ENCODE results near the gene PEG3.

The PEG3 gene

GRCh38 chr19:56808717-56809392 is 31.7 kb downstream of the PEG3 start:
- no peak for DNase-seq (ENCODE audit: low spot score)

- DNase-seq (ENCODE audit: low spot score): no peak
Observed at GRCh38 chr19:56806639-56807038, 33.9 kb downstream of the PEG3 start.
